Fibroblast of gingiva (primary cell): ENCODE measurements around the gene CFAP20.
A peak's percentile ranks its signal among the peaks of the same experiment; 100 is the strongest.

Experiments
- DNase-seq: peaks from one replicate; pipeline ENCODE4 v3.0.0-alpha.2; 2011; ENCODE audit warnings: low read depth

CFAP20 gene

GRCh38 chr16:58124601-58124915 lies 4.6 kb downstream of the CFAP20 start:
- no peak for DNase-seq

GRCh38 chr16:58123896-58124600 lies 5.1 kb downstream of the CFAP20 start:
- no peak for DNase-seq

- no peak for DNase-seq
Measured at GRCh38 chr16:58121132-58121531, 8.0 kb downstream of the CFAP20 start.

GRCh38 chr16:58120234-58120633 lies 8.9 kb downstream of the CFAP20 start:
- DNase-seq, result no peak

GRCh38 chr16:58119509-58119845 lies 9.7 kb downstream of the CFAP20 start:
- DNase-seq, result no peak

GRCh38 chr16:58118801-58119508 lies 10.2 kb downstream of the CFAP20 start:
- DNase-seq, result no peak

- DNase-seq, result no peak
Measured at GRCh38 chr16:58116529-58116928, 12.7 kb downstream of the CFAP20 start.

- no peak for DNase-seq
Measured at GRCh38 chr16:58116081-58116480, 13.1 kb downstream of the CFAP20 start.

GRCh38 chr16:58114827-58115825 lies 14.1 kb downstream of the CFAP20 start:
- DNase-seq, result no peak

- DNase-seq, result no peak
Measured at GRCh38 chr16:58111302-58111627, 17.9 kb downstream of the CFAP20 start.

- no peak for DNase-seq
Measured at GRCh38 chr16:58110571-58111301, 18.4 kb downstream of the CFAP20 start.

GRCh38 chr16:58109881-58110280 lies 19.3 kb downstream of the CFAP20 start:
- DNase-seq, result no peak

GRCh38 chr16:58109330-58109729 lies 19.9 kb downstream of the CFAP20 start:
- DNase-seq, result no peak

- DNase-seq, result no peak
Measured at GRCh38 chr16:58107709-58108108, 21.5 kb downstream of the CFAP20 start.

- DNase-seq, result no peak
Measured at GRCh38 chr16:58107228-58107627, 22.0 kb downstream of the CFAP20 start.

GRCh38 chr16:58105631-58106030 lies 23.6 kb downstream of the CFAP20 start:
- DNase-seq, result no peak

GRCh38 chr16:58102665-58103392 lies 26.4 kb downstream of the CFAP20 start:
- no peak for DNase-seq

- DNase-seq, result no peak
Measured at GRCh38 chr16:58099956-58100300, 29.3 kb downstream of the CFAP20 start.

GRCh38 chr16:58099097-58099955 lies 29.9 kb downstream of the CFAP20 start:
- no peak for DNase-seq

GRCh38 chr16:58098207-58099096 lies 30.7 kb downstream of the CFAP20 start:
- DNase-seq, result peak; percentile 29
